ENCODE data around the gene MISP. TPM values are rescaled to one million over a fixed set of nuclear protein-coding genes. Genes with fewer than 3 reads are reported as not detected.
"Not testable (repeated sequence)": the region's sequence is repeated elsewhere in the genome, so short reads cannot be mapped to it uniquely, and the experiment has no call there.

The MISP gene
- polyA plus RNA-seq (ENCODE audit: insufficient read length in 12 of 12), result 10 to 100 TPM in 1 of 12 donors, under 1 TPM in 9, not detected in 2; 0.07 to 36.0 (median 0.12) TPM
- long read RNA-seq, donor 1, partial matches to known transcripts, result 32 of 75 reads
- long read RNA-seq, donor 1, other reads (novel, unspliced or antisense), result 40 of 75 reads
- long read RNA-seq, donor 2, result 0 reads
- long read RNA-seq, donor 3, result 0 reads
- long read RNA-seq, donor 4, result 0 reads
- long read RNA-seq, donor 5, result 0 reads
- long read RNA-seq, donor 6, result 0 reads
- long read RNA-seq, donor 7, result 0 reads
- long read RNA-seq, donor 8, result 0 reads
- long read RNA-seq, donor 9, result 0 reads
- long read RNA-seq, donor 10, result 0 reads
- long read RNA-seq, donor 11, result 0 reads

DNA sequence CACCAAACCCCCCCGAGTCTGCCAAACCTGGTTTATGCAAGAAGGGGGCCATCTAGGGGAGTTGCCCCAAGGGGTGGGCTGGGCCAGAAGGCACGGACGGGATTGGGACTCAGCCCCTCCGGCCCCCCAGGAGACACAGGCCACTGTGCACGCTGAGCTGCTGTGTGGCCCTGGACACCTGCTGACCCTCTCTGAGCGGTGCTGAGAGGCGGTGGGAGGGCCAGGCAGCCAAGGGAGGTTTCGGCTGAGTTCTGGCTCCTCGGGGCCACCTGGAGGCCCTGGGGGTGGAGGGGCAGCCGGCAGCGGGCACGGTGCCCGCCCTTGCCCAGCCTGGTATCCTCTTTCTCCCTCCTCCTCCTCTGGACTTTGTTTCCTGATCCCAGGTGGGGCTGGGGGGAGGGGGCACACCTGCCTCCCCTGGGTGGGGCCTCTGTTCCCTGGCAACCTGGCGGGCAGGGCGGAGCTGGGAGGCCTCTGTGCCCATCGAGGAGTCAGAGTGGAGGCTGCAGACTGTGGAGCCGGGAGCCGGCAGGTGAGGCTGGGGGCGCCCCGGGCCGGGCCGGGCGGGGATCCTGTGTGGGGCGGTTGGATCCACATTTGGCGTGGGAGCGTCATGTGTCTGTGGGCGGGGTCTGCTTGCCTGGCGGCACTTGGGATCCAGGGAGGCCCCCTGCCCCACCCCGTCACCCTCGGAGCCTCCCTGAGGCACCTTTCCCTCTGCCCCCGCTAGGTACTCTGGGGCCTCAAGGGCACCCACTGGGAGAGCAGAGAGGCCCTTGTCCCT is at the start of gene MISP:
Gene MISP (plus strand): TSS at position 473 of the 784 bp plus-strand sequence. CDS start 5,835 bp downstream, outside the sequence.
- no peak for DNase-seq

DNA sequence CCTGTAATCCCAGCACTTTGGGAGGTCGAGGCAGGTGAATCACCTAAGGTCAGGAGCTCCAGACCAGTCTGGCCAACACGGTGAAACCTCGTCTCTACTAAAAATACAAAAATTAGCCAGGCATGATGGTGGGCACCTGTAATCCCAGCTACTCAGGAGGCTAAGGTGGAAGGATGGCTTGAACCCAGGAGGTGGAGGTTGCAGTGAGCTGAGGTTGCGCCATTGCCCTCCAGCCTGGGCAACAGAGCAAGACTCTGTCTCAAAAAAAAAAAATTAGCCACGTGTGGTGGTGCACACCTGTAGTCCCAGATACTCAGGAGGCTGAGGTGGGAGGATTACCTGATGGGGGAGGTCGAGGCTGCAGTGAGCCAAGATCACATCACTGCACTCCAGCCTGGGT is 48.1 kb upstream of the MISP start:
- DNase-seq, result not testable (repeated sequence)

DNA sequence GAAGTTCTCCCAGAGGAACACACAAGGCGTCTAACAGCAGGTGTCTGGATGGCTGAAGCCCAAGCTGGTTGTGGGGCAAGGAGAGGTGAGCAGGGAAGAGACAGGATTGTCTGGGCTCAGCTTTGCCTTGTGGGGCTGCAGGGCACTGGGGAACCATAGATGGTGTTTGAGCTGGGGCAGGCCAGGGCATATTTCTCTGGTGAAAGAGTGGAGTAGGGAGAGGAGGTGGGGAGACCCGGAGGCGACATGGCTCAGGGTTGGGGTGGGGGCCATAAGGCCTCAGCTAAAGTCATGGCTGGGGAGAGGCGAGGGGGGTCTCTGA is 47.6 kb upstream of the MISP start:
- DNase-seq, result no peak

GRCh38 chr19:703651-704446 is 47.1 kb upstream of the MISP start:
- no peak for DNase-seq

- no peak for DNase-seq
Measured at GRCh38 chr19:704447-704741, 46.5 kb upstream of the MISP start.

- DNase-seq, result no peak
Measured at GRCh38 chr19:708154-709143, 42.5 kb upstream of the MISP start, which contains the start of gene PALM. Gene PALM, plus strand, starts transcription at chr19:708935. Its CDS starts 212 bp downstream, at chr19:709147.

DNA sequence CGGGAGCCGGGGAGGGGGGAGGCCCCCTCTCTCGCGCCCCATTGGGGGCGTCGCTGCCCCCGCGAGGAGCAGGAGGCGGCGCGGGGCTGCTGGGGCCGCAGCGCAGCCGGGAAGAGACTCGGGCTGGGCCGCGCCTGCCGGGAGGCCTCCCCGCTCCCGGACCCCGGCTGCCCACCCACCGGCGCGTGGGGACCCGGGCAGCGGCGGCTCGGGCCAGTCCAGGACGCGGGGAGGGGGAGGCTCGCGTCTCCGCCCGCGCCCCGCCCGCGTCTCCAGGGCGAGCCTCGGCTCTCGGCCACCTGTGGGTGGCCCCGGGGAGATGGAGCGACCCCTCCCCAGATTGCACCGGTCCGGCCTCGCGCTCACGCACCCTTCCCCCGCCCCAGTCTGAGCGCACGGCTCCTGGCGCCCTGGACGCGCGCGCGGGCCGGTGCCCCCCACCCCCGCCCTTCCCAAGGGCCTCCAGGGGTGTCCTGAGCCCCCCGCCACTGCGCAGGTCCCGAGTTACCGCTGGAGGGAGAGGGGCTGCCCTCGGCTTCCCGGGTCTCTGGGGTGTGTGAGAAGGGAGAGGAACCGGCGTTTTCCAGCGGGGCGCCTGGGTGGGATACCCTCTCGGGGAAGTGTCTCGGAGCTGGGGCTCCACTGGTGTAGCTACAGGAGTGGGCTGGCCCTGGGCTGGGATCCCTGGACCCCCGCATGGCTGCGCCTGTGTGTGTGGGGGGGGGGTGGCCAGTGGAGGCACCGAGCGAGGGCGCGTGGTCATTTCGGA is 41.5 kb upstream of the MISP start:
- DNase-seq, result no peak

DNA sequence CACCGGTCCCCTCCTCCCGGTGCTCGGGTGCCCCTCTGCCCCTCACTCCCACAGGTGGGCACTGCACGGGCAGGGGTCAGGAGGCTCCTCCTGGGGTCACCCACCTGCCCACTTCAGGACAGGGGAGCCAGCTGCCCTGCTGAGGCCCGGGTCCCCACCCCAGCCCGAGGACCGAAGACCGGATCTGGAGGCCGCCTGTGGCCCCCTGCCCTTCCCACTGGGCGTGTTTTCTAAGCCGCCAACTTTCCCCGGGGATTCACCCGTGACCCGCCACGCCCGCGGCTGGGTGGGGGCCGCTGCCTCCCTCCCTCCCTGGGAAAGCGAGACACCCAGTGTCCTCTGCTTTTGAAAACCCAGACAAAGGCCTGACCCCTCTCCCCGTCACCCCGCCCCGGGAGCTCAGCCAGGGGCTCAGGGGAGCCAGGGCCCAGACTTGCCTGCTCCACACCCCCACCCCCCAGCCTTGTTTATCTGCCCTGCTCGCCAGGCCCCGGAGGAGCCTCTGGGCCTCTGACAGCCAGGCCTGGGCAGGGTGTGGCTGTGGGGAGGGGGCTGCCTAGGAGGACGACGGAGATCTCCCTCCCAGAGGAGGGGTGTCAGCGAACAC is 40.8 kb upstream of the MISP start:
- no peak for DNase-seq

DNA sequence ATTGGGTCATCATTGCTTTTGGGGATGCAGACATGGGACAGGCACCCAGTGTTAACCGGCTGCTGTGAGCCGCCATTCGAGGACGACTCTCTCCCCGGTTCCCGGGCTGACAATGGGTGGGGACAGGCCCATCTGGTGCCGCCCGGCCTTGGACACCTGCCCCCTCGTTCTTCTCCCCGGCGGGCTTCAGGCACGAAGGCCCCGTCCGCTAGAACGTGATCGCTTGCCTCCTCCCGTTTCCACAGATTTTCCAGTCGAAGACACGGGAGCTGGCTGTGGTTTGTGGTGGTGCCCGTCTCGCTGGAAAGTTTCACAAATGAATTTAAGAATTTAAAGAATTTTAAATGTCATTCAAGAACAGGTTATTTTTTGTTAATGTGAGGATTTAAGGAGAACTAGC is 40.1 kb upstream of the MISP start:
- DNase-seq, result no peak

DNA sequence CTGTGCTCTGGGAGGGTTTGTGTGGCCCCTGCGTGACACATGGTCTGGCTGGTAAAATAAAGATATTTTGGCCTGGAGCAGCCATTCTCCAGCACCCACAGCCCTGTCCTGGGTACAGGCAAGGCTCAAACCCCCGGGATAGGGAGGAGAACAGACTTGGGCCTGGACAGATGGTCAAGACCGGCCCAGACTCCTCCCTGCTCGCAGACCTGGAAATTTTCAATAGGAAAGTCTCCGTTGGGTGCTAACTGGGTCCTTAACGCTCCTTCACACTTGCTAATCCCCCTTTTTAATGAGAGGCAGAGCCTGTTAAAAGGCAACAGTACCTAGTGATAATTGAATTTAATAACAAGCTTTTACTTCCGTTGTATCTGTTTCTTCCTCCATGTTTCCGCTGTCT is 39.7 kb upstream of the MISP start:
- no peak for DNase-seq

- no peak for DNase-seq
Measured at GRCh38 chr19:715347-715746, 35.6 kb upstream of the MISP start.

GRCh38 chr19:718251-718951 is 32.5 kb upstream of the MISP start:
- no peak for DNase-seq

- DNase-seq, result peak; percentile 73
Measured at GRCh38 chr19:718991-719512, 31.9 kb upstream of the MISP start.

GRCh38 chr19:719636-720344 is 31.1 kb upstream of the MISP start:
- DNase-seq, result peak; percentile 66

DNA sequence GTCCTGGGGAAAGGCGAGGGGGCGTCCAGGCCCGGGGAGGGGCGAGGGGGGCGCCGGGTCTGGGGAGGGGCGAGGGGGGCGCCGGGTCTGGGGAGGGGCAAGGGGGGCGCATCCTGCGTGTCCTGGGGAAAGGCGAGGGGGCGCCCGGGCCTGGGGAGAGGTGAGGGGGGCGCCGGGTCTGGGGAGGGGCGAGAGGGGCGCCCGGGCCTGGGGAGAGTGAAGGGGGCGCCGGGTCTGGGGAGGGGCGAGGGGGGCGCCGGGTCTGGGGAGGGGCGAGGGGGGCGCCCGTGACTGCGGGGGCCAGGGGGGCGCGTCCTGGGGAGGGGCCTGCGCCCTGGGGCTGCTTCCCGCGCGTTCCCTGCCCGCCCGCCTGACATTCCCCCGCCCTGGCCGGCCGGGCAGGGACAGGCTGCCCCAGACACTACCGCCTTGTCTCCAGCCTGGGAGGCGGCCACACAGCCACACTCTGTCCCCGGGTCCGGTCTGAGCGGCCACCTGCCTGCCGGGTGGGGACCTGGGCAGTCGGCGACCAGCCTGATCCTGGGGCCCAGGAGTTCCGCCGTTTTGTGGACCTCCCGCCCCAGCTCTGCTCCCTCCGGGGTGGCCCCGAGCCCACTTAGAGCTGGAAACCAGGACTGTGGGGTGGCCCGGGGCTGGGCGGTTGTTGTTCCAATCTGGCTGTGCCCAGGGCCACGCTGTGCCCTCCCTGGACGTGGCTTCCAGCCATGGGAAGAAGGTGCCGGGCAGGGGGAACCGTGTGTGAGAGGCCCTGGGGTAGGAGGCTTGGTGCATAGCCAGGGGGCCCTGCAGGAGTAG is 30.4 kb upstream of the MISP start:
- no peak for DNase-seq

GRCh38 chr19:722553-723101 is 28.3 kb upstream of the MISP start:
- no peak for DNase-seq

- DNase-seq, result no peak
Measured at GRCh38 chr19:723247-723646, 27.7 kb upstream of the MISP start.
